K562 (cell line): ENCODE data around the gene SP140L. TPM values are rescaled to one million over a fixed set of nuclear protein-coding genes. Genes with fewer than 3 reads are reported as not detected.

ENCODE experiments used
- ATAC-seq: fragments of 200-7000 bp; cut with Tn5 transposase; 3 replicates; pipeline ENCODE4 v1.9.1; 2020; ENCODE audit warnings: moderate library complexity
- BruUV-seq: library from RNA; stranded (reverse); fragments of 400-500 nt; replicated peaks from 2 replicates; lab custom pipeline; 2021; lab: Mats Ljungman, UMichigan
- CTCF ChIA-PET: fragments of 300-600 bp; formaldehyde crosslinking; extraction: SDS; loops from one replicate; lab custom pipeline; 2021; ENCODE audit warnings: low intra/inter-chr PET ratio; lab: Yijun Ruan, JAX
- POLR2A ChIA-PET: fragments of 300-600, 350-650 bp; sonication (Branson Sonifier 250); formaldehyde crosslinking; extraction: SDS; loops from one replicate; lab custom pipeline; 2021; ENCODE audit warnings: antibody characterized with exemption, inconsistent platforms; lab: Yijun Ruan, JAX
- DNase-seq, 4 experiments: peaks; one replicate each; pipeline versions ENCODE4 v3.0.0 to v3.0.0-alpha.2; 2011 to 2018; ENCODE audit warnings: low spot score in 3 of 4, mixed read lengths in 3 of 4; ENCODE audit errors: extremely low read depth in 1 of 4
- FAIRE-seq: peaks from 2 replicates; lab custom pipeline; 2011; peaks lifted over from hg19 to GRCh38; lab: Jason Lieb, UNC
- H2AFZ ChIP-seq: 2 replicates; pipeline ENCODE4 v1.6.0; 2011; ENCODE audit warnings: low read depth, low read length, control low read depth, inconsistent platforms
- H3K27ac ChIP-seq: fragments of 200-600 bp; 3 replicates; pipeline ENCODE4 v1.8.0; 2011; ENCODE audit warnings: low read depth, mild to moderate bottlenecking, control low read depth, inconsistent platforms, low read length, moderate library complexity, mixed read lengths; ENCODE audit errors: extremely low read depth
- H3K27me3 ChIP-seq, 2 experiments: fragments of 300-600 bp in 1 of 2; 2 replicates in 1 of 2; 3 replicates in 1 of 2; pipeline versions ENCODE4 v1.6.0 to v1.8.0; 2011; ENCODE audit warnings: inconsistent platforms in 2 of 2, low read length in 2 of 2, mild to moderate bottlenecking in 1 of 2, mixed read lengths in 1 of 2, moderate library complexity in 1 of 2; ENCODE audit not compliant: control insufficient read depth in 2 of 2, insufficient read depth in 2 of 2
- H3K36me3 ChIP-seq: fragments of 300-600 bp; 3 replicates; pipeline ENCODE4 v1.8.0; 2011; ENCODE audit warnings: mild to moderate bottlenecking, low read length, inconsistent platforms; ENCODE audit not compliant: control insufficient read depth, insufficient read depth
- H3K4me1 ChIP-seq, 2 experiments: fragments of 200-600 bp in 1 of 2; replicated peaks in 1 of 2; 2 replicates in 1 of 2; 3 replicates in 1 of 2; pipeline versions ENCODE4 v1.5.1 to v1.8.0; 2011; ENCODE audit warnings: inconsistent platforms in 2 of 2, low read length in 2 of 2, mild to moderate bottlenecking in 1 of 2, mixed read lengths in 1 of 2, moderate library complexity in 1 of 2; ENCODE audit not compliant: control insufficient read depth in 2 of 2, insufficient read depth in 2 of 2
- H3K4me2 ChIP-seq: 2 replicates; pipeline ENCODE4 v1.6.1; 2011; ENCODE audit warnings: low read length, control low read depth, inconsistent platforms, mixed read lengths; ENCODE audit not compliant: insufficient read depth
- H3K4me3 ChIP-seq: fragments of 200-600 bp; sonication (generic), shearing (Covaris generic); 2 replicates; pipeline ENCODE4 v1.5.1; 2016; ENCODE audit warnings: control low read depth, inconsistent platforms
- H3K79me2 ChIP-seq: fragments of 200-600 bp; 3 replicates; pipeline ENCODE4 v1.8.0; 2011; ENCODE audit warnings: low read length, inconsistent platforms; ENCODE audit not compliant: control insufficient read depth, insufficient read depth
- H3K9ac ChIP-seq, 2 experiments: 2 replicates each; pipeline versions ENCODE4 v1.6.0 to v1.6.1; 2011; ENCODE audit warnings: low read depth in 2 of 2, low read length in 2 of 2, control low read depth in 1 of 2, inconsistent platforms in 1 of 2, mild to moderate bottlenecking in 1 of 2, mixed read lengths in 1 of 2; ENCODE audit not compliant: insufficient read depth in 1 of 2
- H3K9me1 ChIP-seq: one replicate; pipeline ENCODE4 v1.6.0; 2011; ENCODE audit warnings: inconsistent platforms, mild to moderate bottlenecking, low read length, moderate library complexity; ENCODE audit not compliant: control insufficient read depth, insufficient read depth
- H3K9me3 ChIP-seq: replicated peaks from 2 replicates; pipeline ENCODE4 v1.5.1; 2011; ENCODE audit warnings: low read depth, low read length, inconsistent platforms; ENCODE audit not compliant: control insufficient read depth, insufficient read depth
- H4K20me1 ChIP-seq: replicated peaks from 2 replicates; pipeline ENCODE4 v1.6.1; 2011; ENCODE audit warnings: low read length, inconsistent platforms, mixed read lengths; ENCODE audit not compliant: control insufficient read depth, insufficient read depth
- CEBPB ChIP-seq: fragments of 450-650 bp; IDR thresholded peaks from 2 replicates; pipeline ENCODE4 v1.6.1; 2016; ENCODE audit warnings: missing genetic modification characterization, missing compliant biosample characterization
- CEBPG ChIP-seq, 3 experiments: fragments of 200-800 bp in 1 of 3; sonication (Bioruptor generic) in 1 of 3; sonication (generic) in 1 of 3; formaldehyde crosslinking in 1 of 3; IDR thresholded peaks in 2 of 3; conservative IDR thresholded peaks in 1 of 3; 2 replicates each; pipeline versions ENCODE4 v1.6.1 to v1.8.0; 2016 to 2022; ENCODE audit warnings: missing compliant biosample characterization in 2 of 3, missing genetic modification characterization in 2 of 3, mild to moderate bottlenecking in 1 of 3, missing genetic modification reagents in 1 of 3
- HDGF ChIP-seq: fragments of 450-650 bp; IDR thresholded peaks from 2 replicates; pipeline ENCODE4 v1.6.1; 2016
- ILK ChIP-seq: fragments of 450-650 bp; IDR thresholded peaks from 2 replicates; pipeline ENCODE4 v1.6.1; 2016; ENCODE audit warnings: missing genetic modification characterization, low read depth, mild to moderate bottlenecking, missing compliant biosample characterization, moderate library complexity, borderline replicate concordance
- KDM5B ChIP-seq: fragments of 200-600 bp; sonication (generic); IDR thresholded peaks from 2 replicates; pipeline ENCODE4 v1.6.1; 2012; ENCODE audit warnings: low read depth, mild to moderate bottlenecking, moderate library complexity, low read length, control low read depth, inconsistent platforms; ENCODE audit not compliant: insufficient replicate concordance
- NELFE ChIP-seq: IDR thresholded peaks from 2 replicates; pipeline ENCODE4 v1.6.1; 2011; ENCODE audit warnings: mild to moderate bottlenecking; ENCODE audit not compliant: insufficient read depth, insufficient read length
- SOX6 ChIP-seq: fragments of 450-650 bp; IDR thresholded peaks from 2 replicates; pipeline ENCODE4 v1.6.1; 2014; ENCODE audit warnings: mild to moderate bottlenecking
- TBP ChIP-seq: optimal IDR thresholded peaks from 2 replicates; pipeline ENCODE3; 2011; ENCODE audit warnings: low read depth, low read length, improper control_type of control experiment
- ZNF311 ChIP-seq: fragments of 250-450 bp; sonication (Bioruptor Pico); IDR thresholded peaks from 2 replicates; pipeline ENCODE4 v1.4.0; 2020; ENCODE audit warnings: mild to moderate bottlenecking, moderate library complexity
- ZNF551 ChIP-seq: fragments of 250-450 bp; sonication (Bioruptor Pico); IDR thresholded peaks from 2 replicates; pipeline ENCODE4 v1.5.0; 2021; ENCODE audit warnings: mild to moderate bottlenecking, moderate library complexity
- WGBS: fragments of 100-300 bp; shearing (Covaris generic); methylation state at CpG from one replicate; pipeline ENCODE4 v1.1.6; 2016; ENCODE audit warnings: low coverage, mixed read lengths; ENCODE audit not compliant: insufficient coverage; ENCODE audit errors: missing lambda C conversion rate; 5-methylcytosine and 5-hydroxymethylcytosine counted together
- in situ Hi-C: fragments of 300-500 bp; cut with MboI; formaldehyde crosslinking; loops from 4 replicates; pipeline ENCODE4 v1.15.0; 2018; ENCODE audit warnings: inconsistent platforms, mixed read lengths
- intact Hi-C: fragments of 100-400 bp; cut with micrococcal nuclease; formaldehyde crosslinking; loops from 2 replicates; pipeline ENCODE4 v1.14.2; 2022
- polyA plus RNA-seq, 8 experiments: library from polyadenylated mRNA; depleted of rRNA in 4 of 8; stranded (reverse) in 5 of 8; unstranded in 3 of 8; fragments of >200 nt; fragmentation: Nextera tagmentation in 2 of 8; fragmentation: Illumina TruSeq in 1 of 8; extraction: Ambion mirVana in 2 of 8; extraction: Trizol in 1 of 8; gene quantifications; 2 replicates each; pipeline versions ENCODE4 v1.2.1 to v1.2.3, GENCODE V29; 2011 to 2014; ENCODE audit warnings: inconsistent platforms in 1 of 8, missing spikeins in 1 of 8
- total RNA-seq, 7 experiments: library from RNA; depleted of rRNA in 6 of 7; stranded (reverse); fragments of >200 nt in 6 of 7; fragmentation: Illumina TruSeq in 2 of 7; extraction: Trizol in 2 of 7; gene quantifications; 2 replicates each; pipeline versions ENCODE4 v1.2.1 to v1.2.3, GENCODE V29; 2011 to 2021; ENCODE audit warnings: low replicate concordance in 1 of 7
- TF ChIP-seq, protein P1 (sequence below), 2 experiments: fragments of 450-650 bp; IDR thresholded peaks; 2 replicates each; pipeline ENCODE4 v1.6.1; 2016
- TF ChIP-seq, protein P2 (sequence below): fragments of 450-650 bp; formaldehyde crosslinking; IDR thresholded peaks from 2 replicates; pipeline ENCODE4 v1.4.0; 2022; ENCODE audit warnings: missing genetic modification characterization

The SP140L gene
- total and polyA plus RNA-seq, 9 of the 15 experiments (the other 6 are each of a cell fraction or from before 2014, with no cell fraction given), result 4.0 to 15.5 (median 11.3) TPM

DNA sequence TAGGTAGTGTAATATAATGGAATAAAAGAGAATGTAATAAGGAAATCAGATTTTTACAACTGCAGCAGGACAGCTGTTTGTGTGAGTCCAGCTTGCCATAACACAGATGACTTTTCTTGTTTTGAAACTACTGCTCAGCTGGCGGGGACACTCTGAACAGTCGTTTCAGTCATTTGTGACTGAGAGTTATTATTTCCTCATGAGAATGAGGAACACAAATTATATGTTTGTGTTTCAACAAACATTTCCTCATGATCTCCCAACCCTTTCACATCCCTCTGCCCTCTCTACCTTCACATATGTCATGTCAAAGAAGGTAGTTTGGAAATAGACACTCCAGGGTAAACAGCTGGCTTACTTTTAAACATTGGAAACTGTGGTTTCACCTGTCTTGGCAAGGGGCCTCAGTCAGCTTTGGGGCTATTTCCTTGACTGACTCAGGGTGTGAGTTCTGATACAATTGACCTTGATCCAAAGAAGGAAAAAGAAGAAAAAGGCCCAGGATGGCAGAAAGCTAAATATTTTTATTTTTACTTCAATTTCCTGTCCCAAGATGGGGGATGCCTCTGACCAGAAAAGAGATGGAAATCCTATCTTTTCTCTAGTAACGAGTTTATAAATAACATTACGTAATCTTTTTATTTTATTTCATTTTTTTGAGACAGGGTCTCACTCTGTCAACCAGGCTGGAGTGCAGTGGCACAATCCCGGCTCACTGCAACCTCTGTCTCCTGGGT lies 593 bp downstream of the SP140L start (continued):
- TF ChIP-seq HDGF (no peak), ILK (tag) (no peak), CEBPB (tag) (peak; percentile 65; the same call in 1 of the 2 replicates)

DNA sequence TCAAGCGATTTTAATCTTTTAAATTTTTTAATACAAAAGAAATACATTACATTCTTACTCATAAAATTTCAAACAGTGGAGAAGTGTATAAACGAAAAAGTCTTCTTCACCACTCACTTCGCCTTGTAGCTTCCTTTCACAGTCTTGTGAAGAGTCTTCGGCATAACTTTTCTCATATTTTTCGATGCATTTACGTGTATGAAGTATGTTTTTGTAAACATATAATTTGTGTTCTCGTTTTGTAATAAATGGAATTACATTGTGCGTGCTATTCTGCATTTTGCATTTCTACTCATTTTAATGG lies 1.1 kb downstream of the SP140L start:
- no peaks in the 10 kb centered on the region for H4K20me1 ChIP-seq
- intact Hi-C loops (loop anchor here (10.0 kb wide), 1 partner anchor 287 kb away; no protein-coding TSS in a partner anchor), in situ Hi-C loops (no loop called here)
- peak overlapping the region; percentile 44 for H2AFZ ChIP-seq
- H3K9ac ChIP-seq, result peak overlapping the region in 1 of 2 experiments; percentile 67; a peak in 2 of 4 replicates
- 25% methylated on average over 8 of the region's 8 CpGs for WGBS
- peaks cover 7% of the 10 kb centered on the region; the same call in 2 of the 3 replicates for H3K79me2 ChIP-seq
- FAIRE-seq, result no peak
- no peak for ATAC-seq
- no peak for DNase-seq
- H3K36me3 ChIP-seq, result no peaks in the 10 kb centered on the region
- peaks cover under 1% of the 10 kb centered on the region; the same call in 1 of the 2 replicates for H3K9me3 ChIP-seq
- no peaks in the 10 kb centered on the region for H3K9me1 ChIP-seq
- H3K27ac ChIP-seq, result no peak overlapping the region; the same call in 2 of the 3 replicates
- no peaks in the 10 kb centered on the region for H3K27me3 ChIP-seq
- CTCF ChIA-PET, result no interaction called here
- TF ChIP-seq ZNF551, result no peak
- TF ChIP-seq TBP, result no peak
- TF ChIP-seq, protein P1, sequence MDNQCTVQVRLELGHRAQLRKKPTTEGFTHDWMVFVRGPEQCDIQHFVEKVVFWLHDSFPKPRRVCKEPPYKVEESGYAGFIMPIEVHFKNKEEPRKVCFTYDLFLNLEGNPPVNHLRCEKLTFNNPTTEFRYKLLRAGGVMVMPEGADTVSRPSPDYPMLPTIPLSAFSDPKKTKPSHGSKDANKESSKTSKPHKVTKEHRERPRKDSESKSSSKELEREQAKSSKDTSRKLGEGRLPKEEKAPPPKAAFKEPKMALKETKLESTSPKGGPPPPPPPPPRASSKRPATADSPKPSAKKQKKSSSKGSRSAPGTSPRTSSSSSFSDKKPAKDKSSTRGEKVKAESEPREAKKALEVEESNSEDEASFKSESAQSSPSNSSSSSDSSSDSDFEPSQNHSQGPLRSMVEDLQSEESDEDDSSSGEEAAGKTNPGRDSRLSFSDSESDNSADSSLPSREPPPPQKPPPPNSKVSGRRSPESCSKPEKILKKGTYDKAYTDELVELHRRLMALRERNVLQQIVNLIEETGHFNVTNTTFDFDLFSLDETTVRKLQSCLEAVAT (IDR thresholded peaks at IDR 0.05), result no peak
- TF ChIP-seq ZNF311 (CRISPR knock-in tag), result no peak
- TF ChIP-seq NELFE, result no peak
- TF ChIP-seq CEBPG (CRISPR knock-in tag; IDR thresholded peaks at IDR 0.05), result no peak
- no peak for TF ChIP-seq CEBPG (tag; conservative IDR thresholded peaks at IDR 0.05 in 1 of 2, IDR thresholded peaks at IDR 0.05 in 1 of 2)
- TF ChIP-seq KDM5B, result no peak
- TF ChIP-seq SOX6, result no peak
- TF ChIP-seq, protein P2, sequence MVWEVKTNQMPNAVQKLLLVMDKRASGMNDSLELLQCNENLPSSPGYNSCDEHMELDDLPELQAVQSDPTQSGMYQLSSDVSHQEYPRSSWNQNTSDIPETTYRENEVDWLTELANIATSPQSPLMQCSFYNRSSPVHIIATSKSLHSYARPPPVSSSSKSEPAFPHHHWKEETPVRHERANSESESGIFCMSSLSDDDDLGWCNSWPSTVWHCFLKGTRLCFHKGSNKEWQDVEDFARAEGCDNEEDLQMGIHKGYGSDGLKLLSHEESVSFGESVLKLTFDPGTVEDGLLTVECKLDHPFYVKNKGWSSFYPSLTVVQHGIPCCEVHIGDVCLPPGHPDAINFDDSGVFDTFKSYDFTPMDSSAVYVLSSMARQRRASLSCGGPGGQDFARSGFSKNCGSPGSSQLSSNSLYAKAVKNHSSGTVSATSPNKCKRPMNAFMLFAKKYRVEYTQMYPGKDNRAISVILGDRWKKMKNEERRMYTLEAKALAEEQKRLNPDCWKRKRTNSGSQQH (CRISPR knock-in tag), result no peak
- peak overlapping the region; percentile 83 for H3K4me2 ChIP-seq
- H3K4me1 ChIP-seq, result peaks cover 12 to 16% of the 10 kb centered on the region in 2 experiments; a peak in 4 of 5 replicates
- no TSS peak for BruUV-seq
- POLR2A ChIA-PET, result interaction anchor here (1.7 kb wide), 1 partner anchor 8 kb away, joined by 8 read pairs; no protein-coding TSS in a partner anchor
- peak overlapping the region; percentile 34; the same call in 1 of the 2 replicates for H3K4me3 ChIP-seq
